Spleen (tissue), 11 donors: Measurements from ENCODE around the gene STRBP. TPM values are rescaled to one million over a fixed set of nuclear protein-coding genes. Genes with fewer than 3 reads are reported as not detected.
A peak's percentile ranks its signal among the peaks of the same experiment; 100 is the strongest.

Experiments used
- DNase-seq: peaks from one replicate; pipeline ENCODE4 v3.0.0-alpha.2; 2020
- H3K27ac ChIP-seq, 8 donors: fragments of 200-600 bp; sonication (generic) in 7 of 8; 1 replicate in 4 of 8; 2 replicates in 4 of 8; pipeline versions ENCODE4 v1.5.0 to v1.8.0; 2016 to 2021; ENCODE audit warnings: inconsistent platforms in 4 of 8, mild to moderate bottlenecking in 4 of 8, moderate library complexity in 1 of 8
- H3K27me3 ChIP-seq, 7 donors: fragments of 200-600 bp; sonication (generic) in 6 of 7; replicated peaks in 1 of 7; 1 replicate in 4 of 7; 2 replicates in 3 of 7; pipeline versions ENCODE4 v1.5.0 to v1.8.0; 2016 to 2021; ENCODE audit warnings: inconsistent platforms in 3 of 7, mild to moderate bottlenecking in 1 of 7
- H3K36me3 ChIP-seq, 6 donors: fragments of 200-600 bp; sonication (generic) in 5 of 6; 1 replicate in 4 of 6; 2 replicates in 2 of 6; pipeline versions ENCODE4 v1.5.0 to v1.8.0; 2016 to 2021; ENCODE audit warnings: inconsistent platforms in 2 of 6
- H3K4me1 ChIP-seq, 6 donors: fragments of 200-600 bp; sonication (generic) in 5 of 6; 1 replicate in 3 of 6; 2 replicates in 3 of 6; pipeline versions ENCODE4 v1.5.0 to v1.8.0; 2016 to 2021; ENCODE audit warnings: inconsistent platforms in 3 of 6
- H3K4me3 ChIP-seq, 8 donors: fragments of 200-600 bp; sonication (generic) in 7 of 8; 1 replicate in 4 of 8; 2 replicates in 4 of 8; pipeline versions ENCODE4 v1.5.0 to v1.8.0; 2016 to 2021; ENCODE audit warnings: inconsistent platforms in 4 of 8, mild to moderate bottlenecking in 4 of 8, moderate library complexity in 2 of 8
- H3K9me3 ChIP-seq, 8 donors: fragments of 200-600 bp; sonication (generic) in 7 of 8; 1 replicate in 4 of 8; 2 replicates in 4 of 8; pipeline versions ENCODE4 v1.5.0 to v1.8.0; 2016 to 2021; ENCODE audit warnings: inconsistent platforms in 4 of 8
- POLR2A ChIP-seq, 3 donors: fragments of 450-650 bp; IDR thresholded peaks; one replicate each; pipeline ENCODE4 v1.5.1; 2017; ENCODE audit warnings: antibody characterized with exemption in 3 of 3, mild to moderate bottlenecking in 1 of 3
- POLR2AphosphoS5 ChIP-seq, 3 donors: sonication (generic); formaldehyde crosslinking; IDR thresholded peaks; one replicate each; pipeline ENCODE4 v1.5.1; 2017; ENCODE audit warnings: antibody characterized with exemption in 3 of 3
- WGBS, 5 donors: extraction: QIAGEN DNeasy Blood & Tissue Kit in 3 of 5; methylation state at CpG; one replicate each; pipeline versions ENCODE4 v1.1.5 to v1.1.7; 2013 to 2018; 5-methylcytosine and 5-hydroxymethylcytosine counted together
- intact Hi-C: fragments of 100-400 bp; cut with DNase I; formaldehyde crosslinking; loops from one replicate; pipeline ENCODE4 v1.15.0; 2023; ENCODE audit warnings: low total_unique reads
- polyA plus RNA-seq, 3 donors: library from polyadenylated mRNA; stranded (reverse); fragments of 200-250 nt; gene quantifications; one replicate each; pipeline ENCODE4 v1.2.1, GENCODE V29; 2013
- total RNA-seq, 7 donors: library from RNA; depleted of rRNA in 3 of 7; stranded (reverse); fragments of >200 nt in 3 of 7; fragmentation: NEBNext Ultra II Directional in 4 of 7; extraction: Animal tissue kit (Norgen Biotek cat#: 25700) in 4 of 7; gene quantifications; one replicate each; pipeline versions ENCODE4 v1.1.0 to v1.2.1, GENCODE V29; 2016 to 2021
- TF ChIP-seq, protein P1 (sequence below), 11 experiments: fragments of 200-600 bp in 7 of 11; fragments of 450-650 bp in 4 of 11; sonication (generic) in 4 of 11; IDR thresholded peaks in 8 of 11; conservative IDR thresholded peaks in 3 of 11; 1 replicate in 7 of 11; 2 replicates in 4 of 11; pipeline versions ENCODE4 v1.4.0 to v1.8.0; 2016 to 2021; ENCODE audit warnings: antibody characterized with exemption in 11 of 11, inconsistent platforms in 4 of 11, mild to moderate bottlenecking in 1 of 11
- donor health status: healthy with polysubstance abuse.
- donor health status: DM: no; HTN: no; CAD: no; lungs with moderate emphysema.
- donor health status: DM: no; HTN: no; CAD: no.
- donor health status: Bipolar disorder and iron deficiency.
- donor health status: healthy.
- donor health status: DM: no; HTN: no; CAD: no.
- donor health status: DM: yes; HTN: yes; CAD: no.

STRBP gene
- total and polyA plus RNA-seq, 10 donors, result 23.8 to 57.1 (median 36.7) TPM

DNA sequence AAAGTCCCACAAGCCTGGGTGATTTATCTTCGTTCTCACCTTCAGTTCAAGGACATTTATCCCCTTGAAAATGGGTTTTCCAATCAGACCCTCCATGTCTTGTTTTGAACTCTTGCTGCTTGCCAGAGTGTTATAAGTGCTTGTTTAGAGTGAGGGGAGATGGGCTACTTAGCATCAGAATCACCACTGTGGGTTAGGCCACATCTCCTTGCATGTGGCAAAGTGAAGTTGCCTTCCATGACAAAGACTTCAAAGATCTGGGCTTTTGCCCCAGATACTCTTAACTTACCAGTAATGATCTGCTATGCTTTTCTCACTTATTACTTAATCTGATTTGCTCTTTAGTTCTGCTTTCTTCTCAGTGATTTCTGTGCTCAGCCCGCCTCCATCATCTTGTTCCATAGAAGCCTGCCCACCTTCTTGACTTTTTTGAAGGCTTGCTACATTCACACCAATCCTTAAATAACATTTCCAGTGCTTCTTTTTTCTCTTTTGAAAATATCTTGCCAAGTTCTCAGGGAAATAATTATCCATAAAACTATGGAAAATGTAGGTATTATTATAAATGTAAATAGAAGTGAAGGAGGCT is 195.9 kb downstream of the STRBP start:
- Histone ChIP-seq H3K36me3 (peaks cover 0 to 86% (median 17%) of the 10 kb centered on the region in 6 donors), H3K27ac (peak overlapping the region in 5 of 8 donors; percentile 41 to 58 (median 48)), H3K4me1 (peaks cover 0 to 35% (median 8%) of the 10 kb centered on the region in 6 donors)

More for the DNA sequence above, 195.9 kb downstream of the STRBP start:
- no peak for DNase-seq
- WGBS, 5 donors, result 92 to 97% (median 95%) methylated on average over 2 of the region's 2 CpGs
- Histone ChIP-seq H3K9me3 (no peaks in the 10 kb centered on the region), H3K27me3 (no peaks in the 10 kb centered on the region), H3K4me3 (no peak overlapping the region)
- intact Hi-C loops, result no loop called here
- no peak for TF ChIP-seq POLR2AphosphoS5 (IDR thresholded peaks at IDR 0.05)
- no peak for TF ChIP-seq POLR2A (IDR thresholded peaks at IDR 0.05)
- TF ChIP-seq, protein P1, sequence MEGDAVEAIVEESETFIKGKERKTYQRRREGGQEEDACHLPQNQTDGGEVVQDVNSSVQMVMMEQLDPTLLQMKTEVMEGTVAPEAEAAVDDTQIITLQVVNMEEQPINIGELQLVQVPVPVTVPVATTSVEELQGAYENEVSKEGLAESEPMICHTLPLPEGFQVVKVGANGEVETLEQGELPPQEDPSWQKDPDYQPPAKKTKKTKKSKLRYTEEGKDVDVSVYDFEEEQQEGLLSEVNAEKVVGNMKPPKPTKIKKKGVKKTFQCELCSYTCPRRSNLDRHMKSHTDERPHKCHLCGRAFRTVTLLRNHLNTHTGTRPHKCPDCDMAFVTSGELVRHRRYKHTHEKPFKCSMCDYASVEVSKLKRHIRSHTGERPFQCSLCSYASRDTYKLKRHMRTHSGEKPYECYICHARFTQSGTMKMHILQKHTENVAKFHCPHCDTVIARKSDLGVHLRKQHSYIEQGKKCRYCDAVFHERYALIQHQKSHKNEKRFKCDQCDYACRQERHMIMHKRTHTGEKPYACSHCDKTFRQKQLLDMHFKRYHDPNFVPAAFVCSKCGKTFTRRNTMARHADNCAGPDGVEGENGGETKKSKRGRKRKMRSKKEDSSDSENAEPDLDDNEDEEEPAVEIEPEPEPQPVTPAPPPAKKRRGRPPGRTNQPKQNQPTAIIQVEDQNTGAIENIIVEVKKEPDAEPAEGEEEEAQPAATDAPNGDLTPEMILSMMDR (IDR thresholded peaks at IDR 0.05 in 8 of 11, conservative IDR thresholded peaks at IDR 0.05 in 3 of 11), result no peak

Other genes with a start within 250 kb of the STRBP start
- gene GPR21, start 234.9 kb downstream of the STRBP start, total RNA-seq, result 1 to 10 TPM in 6 of 7 donors, not detected in 1; 2.3 to 5.4 (median 3.3) TPM
- gene GPR21, start 234.9 kb downstream of the STRBP start, polyA plus RNA-seq, result under 1 TPM; 0.19 to 0.43 (median 0.24) TPM
- gene CRB2, start 87.6 kb upstream of the STRBP start, total RNA-seq, result 1 to 10 TPM in 6 of 7 donors, under 1 TPM in 1; 0.34 to 3.0 (median 2.2) TPM
- 1 to 10 TPM in 1 of 3 donors, under 1 TPM in 2; 0.42 to 1.2 (median 0.52) TPM for gene CRB2, start 87.6 kb upstream of the STRBP start, polyA plus RNA-seq